DMS53 treated with DMSO at 0.1 percent for 48 hours (cell line): ENCODE measurements around the gene WNT7B.

Experiments used
- DNase-seq: peaks from one replicate; lab custom pipeline; 2025; ENCODE audit not compliant: unreplicated experiment; lab: John Stamatoyannopoulos, UW

The WNT7B gene

DNA sequence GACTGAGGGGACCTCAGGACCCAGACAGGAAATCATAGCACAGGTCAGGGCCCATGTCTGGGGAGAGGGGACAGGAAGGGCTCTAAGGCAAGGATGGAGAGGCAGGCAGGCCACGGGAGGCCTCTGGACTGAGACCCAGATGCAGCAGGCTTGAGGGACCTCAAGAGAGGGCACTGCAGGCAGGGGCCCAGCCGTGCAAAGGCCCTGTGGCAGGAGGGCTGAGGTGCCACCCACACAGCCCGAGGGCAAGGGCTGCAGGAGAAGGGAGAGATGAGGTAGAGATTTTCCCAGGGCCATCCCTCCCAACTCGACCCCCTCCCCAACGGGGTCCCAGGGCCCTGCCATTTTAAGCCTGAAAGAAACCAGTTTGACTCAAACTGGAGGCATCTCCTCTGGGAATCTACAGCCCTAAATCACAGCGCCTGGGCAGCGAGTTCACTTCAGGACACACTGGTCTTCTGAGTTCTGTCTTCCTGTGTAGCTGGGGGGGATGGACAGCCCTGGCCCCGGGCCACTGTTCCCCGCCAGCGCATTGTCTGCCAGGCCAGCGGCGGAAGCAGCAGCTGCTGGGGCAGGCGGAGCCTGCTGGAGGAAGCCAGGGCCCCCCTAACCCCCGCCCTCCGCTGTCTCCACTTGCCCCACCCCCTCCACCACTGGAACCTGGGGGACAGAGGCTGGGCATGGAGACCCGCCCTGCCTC is 20.3 kb upstream of the WNT7B start:
- DNase-seq, result no peak

DNA sequence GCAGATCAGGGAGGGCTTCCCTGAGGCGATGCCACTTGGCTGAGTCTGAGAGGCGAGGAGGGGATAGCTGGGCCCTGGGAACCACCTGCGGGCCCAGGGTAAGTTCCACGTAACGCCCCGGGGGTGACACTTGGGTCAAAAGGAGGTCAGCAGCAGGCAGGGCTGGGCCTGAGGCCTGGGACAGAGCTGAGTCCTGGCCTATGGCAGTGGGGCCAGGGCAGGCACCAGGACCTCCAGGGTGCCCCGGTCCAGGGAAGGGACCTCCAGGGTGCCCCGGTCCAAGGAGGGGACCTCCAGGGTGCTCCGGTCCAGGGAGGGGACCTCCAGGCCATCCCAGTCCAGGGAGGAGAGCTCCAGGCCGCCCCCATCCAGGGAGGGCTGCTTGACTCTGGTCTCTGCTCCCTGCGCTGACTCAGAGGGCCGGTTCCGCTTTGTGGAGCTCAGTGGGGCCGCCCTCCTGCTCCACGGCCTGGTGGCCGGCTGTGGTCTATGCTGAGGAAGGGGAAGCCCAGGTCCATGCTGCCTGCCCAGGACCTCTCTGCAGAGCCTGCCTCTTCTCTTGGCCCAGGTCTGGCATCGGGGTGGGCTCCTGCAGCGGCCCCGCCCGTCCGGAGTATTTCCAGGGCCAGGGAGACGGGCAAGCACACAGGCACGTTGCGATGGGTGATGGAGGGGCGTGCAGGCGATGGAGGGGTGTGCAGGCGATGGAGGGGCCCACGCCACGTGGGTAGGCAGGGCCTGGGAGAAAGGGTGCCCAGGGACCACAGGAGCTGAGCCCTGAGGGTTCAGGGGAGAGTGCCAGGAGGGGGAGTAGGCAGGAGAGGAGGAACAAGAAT is 19.5 kb upstream of the WNT7B start:
- no peak for DNase-seq

DNA sequence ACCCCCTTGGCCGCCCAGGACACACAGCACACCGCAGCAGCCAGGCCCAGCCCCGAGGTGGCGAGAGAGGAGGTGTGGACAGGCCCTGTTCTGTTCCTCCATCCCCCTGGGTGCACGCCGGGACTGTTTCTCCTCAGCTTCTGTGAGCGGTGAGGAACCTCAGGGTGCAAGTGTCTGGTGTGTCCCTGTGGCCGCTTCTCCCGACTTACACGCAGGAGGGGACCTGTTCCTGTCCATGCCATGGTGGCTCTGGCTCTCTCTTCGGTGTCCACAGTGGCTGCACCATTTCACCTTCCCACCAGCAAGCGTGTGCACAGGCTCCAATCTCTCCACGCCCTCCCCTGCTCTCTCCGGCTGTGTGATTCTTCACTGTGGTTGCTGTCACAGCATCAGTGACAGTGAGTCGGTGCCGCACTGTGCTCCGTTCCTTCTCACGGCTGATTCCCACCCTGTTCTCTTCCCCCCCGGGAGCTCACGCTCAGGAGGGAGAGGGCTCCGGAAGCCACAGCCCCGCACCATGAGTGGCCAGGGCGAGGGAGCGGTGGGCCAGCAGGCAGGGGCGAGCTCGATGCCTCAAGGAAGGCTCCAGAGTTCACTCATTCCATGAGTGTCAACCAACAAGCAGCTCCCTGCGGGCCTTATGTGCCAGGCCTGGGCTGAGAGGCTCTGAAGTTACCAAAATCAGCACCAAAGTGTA is 18.6 kb upstream of the WNT7B start:
- no peak for DNase-seq

DNA sequence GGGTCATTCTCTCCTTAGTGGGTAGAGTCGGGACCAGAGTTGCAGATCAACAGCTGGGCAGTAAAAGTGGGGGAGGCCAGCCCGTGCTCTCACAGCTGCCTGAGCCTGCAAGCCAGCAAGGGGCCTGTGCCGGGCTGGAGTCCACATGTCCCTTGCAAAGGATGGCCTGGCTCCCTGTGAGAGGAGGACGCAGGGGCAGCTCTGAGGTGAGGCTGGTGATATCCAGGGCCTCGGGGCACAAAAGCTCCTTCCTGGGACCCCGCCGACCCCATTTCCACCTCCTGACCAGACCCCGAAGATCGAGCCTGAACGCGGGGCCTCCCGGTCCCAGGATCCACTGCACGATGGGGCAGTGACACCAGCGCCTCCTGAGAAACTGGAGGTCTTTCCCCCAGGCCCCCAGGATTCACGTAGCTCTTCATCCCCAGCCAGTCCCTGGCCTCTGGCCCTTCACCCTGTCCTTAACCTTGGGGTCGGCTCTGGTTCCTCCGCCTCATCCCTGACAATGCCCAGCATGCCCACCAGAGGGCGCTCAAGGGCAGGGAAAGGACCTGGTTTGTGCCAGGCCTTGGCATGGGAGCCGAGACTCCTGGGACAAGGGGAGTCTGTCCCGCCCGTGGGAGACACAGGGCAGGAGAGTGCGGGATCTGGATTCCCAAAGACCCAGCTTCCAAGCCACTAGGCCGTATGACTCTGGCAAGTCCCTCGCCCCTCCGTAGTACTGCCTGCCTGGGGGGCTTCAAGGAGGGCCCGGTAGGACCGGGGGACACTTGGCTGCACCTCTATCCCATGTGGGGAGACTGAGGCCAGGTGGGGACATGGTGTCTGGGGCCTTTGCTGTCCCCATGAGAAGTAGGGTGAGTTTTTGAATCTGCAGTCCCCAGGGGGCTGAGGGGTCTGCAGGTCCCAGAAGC is 17.8 kb upstream of the WNT7B start:
- DNase-seq, result peak; percentile 20

DNA sequence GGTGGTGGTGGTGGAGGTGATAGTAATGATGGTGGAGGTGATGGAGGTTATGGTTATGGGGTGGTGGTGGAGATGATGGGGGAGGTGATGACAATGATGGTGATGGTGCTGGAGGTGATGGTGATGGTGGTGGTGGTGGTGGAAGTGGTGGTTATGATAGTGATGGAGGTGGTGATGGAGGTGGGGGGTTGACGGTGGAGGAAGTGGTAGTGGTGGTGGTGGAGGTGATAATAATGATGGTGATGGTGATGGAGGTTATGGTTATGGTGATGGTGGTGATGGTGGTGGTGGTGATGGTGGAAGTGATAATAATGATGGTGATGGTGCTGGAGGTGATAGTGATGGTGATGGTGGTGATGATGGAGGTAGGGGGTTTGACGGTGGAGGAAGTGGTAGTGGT is 16.9 kb upstream of the WNT7B start:
- DNase-seq, result no peak

DNA sequence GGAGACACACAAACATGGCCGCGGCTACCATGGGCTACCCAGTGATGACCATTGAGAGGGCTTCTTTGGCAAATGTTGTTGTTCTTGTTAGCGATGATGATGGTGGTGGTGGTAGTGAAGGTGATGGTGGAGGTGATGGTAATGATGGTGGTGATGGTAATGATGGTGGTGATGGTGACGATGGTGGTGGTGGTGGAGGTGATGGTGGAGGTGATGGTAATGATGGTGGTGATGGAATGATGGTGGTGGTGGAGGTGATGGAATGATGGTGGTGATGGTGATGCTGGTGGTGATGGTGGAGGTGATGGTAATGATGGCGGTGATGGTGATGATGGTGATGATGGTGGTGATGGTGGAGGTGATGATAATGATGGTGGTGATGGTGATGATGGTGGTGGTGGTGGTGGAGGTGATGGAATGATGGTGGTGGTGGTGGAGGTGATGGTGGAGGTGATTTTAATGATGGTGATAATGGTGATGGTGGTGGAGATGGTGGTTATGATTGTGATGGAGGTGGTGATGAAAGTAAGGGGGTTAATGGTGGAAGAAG is 16.3 kb upstream of the WNT7B start:
- DNase-seq, result no peak

DNA sequence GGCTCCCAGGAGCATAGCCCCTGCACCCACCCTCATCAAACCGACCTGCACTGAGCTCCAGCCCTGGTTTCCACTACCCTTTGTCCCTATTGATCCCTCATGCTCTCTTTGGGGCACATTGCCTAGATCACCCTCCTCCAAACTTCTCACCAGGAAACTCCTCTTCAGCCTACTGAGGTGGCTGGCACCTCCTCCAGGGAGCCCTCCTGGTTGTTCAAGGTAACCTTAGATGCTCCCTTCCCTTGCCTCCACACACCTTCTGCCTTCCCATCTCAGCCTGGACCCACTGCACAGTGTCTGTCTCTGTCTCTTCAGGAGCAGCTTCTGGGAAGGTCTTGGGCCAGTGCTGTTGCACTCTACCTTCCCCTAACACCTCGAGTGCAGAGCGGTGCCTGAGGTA is 15.8 kb upstream of the WNT7B start:
- no peak for DNase-seq

DNA sequence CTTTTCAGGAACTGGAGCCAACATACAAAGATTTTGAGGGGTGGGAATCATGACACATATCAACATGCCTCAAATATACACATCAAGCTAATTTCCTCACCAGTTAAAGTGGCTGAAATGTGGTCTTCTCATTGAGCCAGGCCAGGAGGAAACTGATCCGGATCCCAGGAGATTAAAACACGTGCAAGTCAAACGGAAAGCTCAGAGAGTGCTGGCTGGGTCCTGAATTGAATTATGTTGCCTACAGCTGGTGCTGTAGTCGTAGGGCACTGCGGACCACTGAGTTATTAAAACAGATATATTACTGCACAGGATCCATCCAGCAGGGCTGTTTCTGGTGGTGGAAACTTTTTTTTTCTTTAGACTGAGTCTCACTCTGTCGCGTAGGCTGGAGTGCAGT is 14.1 kb upstream of the WNT7B start:
- no peak for DNase-seq

DNA sequence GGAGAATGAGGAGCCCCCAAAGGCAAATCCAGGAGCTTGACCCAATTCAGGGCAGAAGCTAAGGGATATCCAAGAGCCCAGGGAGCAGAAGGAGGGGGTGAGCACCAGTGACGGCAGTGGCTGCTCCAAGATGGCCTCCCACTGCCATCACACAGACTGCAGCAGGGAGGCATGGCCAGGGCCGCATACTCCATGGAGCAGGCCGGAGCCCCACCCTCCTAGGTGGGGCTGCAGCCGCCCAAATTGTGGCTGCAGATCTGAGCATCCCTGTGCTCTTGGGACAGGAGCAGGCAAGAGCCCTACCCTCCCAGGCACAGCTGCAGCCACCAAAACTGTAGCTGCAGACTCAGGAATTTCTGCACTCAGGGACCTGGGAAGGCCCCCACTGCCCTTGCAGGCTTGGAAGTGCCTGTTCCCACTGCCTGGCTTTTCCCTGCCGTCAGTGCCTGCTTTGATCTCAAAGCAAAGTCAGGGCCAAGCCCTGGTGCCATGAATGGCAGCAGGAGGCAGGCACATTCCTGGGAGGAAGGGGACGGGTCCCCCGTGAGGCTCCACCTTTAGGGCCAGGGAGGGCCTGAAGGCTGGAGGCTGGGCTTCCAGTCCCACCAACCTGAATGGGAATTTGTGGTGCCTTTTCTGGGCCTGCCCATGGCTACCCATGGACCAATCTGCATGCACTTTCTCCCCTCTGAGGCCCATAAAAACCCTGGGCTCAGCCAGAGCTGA is 10.3 kb upstream of the WNT7B start:
- DNase-seq, result no peak

DNA sequence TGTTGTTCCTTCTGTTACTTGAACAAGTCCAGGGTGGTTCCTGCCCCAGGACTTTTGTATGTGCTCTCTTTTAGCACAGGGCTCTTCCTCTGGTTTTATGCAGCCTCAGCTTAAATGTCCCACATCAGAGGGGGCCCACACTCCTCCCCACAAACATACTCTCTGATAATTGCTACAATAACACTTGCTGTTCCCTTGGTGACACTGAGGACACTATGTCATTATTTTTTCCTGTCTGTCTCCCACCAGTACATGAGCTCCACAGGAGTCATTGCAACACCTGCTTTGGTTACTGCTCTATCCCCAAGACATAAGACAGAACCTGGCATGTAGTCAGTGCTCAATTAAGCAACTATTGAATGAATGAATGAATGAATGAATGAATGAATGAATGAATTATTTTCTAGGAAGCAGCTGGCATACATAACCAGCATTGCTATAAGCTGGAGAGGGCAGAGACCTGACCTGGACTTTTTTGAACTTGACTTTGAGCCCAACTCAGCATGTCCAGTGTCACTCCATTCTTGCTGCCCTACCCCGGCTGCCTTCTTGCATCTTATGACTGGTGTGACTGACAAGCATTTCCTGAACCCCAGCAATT is 7.5 kb upstream of the WNT7B start:
- no peak for DNase-seq

DNA sequence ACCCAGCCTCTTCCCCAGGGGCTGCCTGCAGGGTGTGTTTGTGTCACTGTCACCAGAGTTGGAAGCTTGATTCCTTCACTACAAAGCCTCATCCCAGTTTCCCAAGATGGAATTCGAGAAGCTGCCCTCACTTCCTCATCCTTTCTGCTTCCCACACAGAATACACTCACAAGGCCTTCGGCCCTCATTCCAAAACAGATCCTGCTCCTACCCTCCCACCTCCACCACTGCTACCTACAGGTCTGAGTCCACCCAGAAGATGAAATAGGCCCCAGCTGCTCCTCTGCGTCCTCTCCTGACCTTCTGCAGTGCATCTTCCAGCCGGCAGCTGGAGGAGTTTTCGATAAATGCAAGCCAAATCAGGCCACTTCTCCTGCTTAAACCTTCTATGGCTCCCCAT is 6.8 kb upstream of the WNT7B start:
- no peak for DNase-seq

DNA sequence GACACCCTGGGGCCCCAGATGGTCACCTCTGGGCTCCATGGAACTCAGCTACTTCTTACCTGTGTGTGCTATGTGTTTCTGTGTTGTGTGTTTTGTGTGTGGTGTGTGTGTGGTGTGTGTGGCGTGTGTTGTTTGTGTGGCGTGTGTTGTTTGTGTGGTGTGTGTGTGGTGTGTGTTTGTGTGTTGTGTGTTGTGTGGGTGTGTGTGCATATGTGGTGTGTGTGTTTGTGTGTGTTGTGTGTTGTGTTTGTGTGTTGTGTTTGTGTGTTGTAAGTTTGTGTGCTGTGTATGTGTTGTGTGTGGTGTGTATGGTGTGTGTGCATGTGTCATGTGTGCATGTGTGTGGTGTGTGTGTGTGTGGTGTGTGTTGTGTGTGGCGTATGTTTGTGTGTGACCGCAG is 3.8 kb upstream of the WNT7B start:
- DNase-seq, result no peak

DNA sequence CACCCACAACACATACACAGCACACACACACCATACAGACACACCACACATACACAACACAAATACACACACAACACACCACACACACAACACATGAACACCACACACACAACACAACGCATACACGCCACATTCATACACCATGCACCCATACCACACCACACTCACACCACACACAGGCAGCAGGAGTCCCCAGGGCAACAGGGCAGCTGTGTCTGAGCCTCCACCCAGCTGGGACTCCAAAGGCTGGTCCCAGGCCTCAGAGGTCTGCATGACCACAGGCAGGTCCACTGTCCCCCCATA is 3.3 kb upstream of the WNT7B start:
- DNase-seq, result no peak

DNA sequence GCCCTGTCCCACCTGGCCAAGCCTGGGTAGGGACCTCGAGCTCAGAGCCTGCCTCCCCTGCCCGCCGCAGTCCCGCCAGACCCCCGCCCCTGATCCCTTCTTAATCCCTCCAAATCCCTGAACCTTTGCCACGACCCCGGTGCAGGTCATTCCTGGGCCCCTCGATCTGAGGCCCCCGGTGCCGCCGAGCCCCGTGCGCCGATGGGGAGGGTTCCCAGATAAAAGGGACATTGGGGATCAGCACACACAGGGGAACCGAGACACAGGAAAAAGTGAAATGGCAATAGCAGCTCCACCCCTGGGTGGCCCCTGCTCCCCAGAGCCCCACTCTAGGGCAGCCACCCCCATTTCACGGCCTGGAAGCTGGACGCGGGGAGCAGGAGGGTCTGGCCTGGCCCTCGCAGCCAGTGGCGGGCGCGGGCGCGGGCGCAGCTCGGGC is 1.3 kb upstream of the WNT7B start:
- no peak for DNase-seq

DNA sequence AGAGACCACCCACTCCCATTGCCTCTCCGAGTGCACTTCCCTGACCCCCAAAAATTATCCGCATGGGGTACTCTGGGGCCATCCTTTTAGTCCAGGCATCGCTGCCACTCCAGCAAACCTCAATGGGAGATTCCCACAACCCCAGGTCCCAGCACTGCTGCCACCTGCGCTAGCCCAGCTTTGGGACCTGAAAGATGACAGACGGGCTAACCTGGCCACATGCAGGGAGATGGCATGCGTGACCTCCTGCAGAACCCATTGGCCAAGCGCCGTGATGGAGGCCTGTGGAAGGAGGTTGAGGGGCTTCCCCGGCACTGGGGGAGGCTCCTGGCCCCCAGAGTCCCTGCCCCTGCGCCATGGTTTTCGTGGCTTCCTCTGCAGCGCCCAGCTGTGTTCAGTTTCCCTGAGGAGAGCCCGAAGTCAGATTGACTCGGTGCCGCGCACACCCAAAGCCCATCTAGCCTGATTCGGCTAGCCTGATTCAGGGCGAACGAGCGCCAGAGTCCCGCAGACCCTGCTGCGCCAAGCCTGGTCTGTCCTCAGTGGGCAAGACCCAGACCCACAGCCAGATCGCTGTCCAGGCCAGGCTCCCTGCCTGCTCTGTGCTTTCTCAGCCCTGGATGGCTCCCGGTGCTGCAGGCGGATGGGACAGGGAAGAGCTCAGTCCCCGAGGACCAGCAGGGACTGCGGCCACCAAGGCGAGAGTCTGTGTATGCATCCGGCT is 751 bp upstream of the WNT7B start:
- DNase-seq, result peak; percentile 30

DNA sequence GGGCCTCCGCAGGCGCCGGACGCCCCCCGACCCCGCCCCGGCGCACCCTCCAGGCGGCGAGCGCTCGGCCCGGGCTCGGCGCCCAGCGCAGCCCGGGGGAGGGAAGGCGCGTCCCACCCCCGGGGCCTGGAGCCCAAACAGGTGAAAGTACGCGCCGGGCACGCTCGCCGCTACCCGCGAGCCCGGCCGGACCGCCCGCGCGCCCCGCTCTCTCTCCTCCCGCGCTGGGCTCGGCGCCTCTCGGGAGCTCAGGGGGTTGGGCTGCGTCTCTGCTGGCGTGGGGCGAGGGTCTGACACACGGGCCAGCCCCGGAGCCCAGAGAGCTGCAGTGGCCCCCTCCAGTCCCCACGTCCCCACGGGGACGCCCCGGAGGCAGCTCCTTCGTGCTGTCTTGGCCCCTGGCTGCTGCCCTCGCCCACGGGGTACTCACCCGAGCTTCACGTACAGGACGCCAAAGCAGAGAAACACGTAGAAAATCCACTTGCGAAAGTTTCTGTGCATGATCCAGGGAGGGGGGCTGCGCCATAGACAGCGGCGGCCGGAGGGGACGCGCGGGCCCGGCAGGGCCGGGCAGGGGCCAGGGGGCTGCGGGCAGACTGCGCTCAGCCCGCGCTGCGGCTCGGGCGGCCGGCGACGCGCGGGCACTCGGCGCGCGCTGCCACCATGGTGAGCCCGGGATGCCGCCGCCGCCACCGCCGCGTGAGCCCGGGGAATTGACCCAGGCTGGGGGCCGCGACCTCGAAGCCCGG is 534 bp downstream of the WNT7B start:
- DNase-seq, result no peak

DNA sequence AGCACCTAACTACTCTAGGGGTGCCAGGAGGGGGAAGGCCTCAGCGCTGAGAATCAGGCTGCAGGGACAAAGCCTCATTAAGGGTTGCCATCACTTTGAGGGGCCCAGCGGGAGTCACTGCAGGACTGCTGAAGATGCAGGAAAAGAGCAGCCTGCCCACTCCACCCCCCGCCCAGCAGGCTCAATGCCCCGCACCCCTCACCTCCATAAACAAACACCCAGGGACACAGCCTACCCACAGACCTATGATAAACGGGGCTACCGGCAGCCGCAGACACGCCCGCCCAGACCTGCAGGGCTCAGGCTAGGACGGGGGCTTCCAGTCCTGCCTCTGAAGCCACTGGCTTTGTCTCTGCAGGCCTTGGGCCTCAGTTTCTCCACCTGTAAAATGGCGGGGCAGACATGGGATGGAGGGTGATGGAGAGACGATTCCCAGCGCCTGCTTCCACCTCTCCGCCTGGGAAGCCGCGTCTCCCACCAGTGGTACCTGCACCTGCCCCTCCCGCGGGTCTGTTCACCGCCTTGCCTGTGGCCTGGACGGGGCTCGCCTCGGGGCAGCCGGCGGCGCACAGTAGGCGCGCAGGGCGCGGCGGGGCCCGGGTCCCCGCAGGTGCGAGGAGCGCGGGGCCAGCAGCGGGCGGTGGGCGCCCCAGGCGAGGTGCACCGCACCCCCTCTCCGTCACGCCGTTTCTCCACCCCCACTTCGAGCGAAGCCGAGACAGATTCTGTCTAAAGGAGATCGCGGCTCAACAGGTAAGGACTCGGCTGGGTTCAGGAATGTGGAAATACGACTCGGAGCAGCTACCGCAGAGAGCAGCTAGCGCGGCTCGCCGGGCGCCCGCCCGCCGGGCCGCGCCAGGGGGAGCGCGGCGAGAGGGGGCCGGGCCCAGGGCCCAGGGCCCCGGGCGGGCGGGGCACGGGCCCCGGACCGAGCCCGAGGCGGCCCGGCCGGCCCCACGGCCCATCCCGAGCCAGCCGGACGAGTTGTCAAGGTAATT is 1.5 kb downstream of the WNT7B start:
- no peak for DNase-seq
